Posterior cingulate gyrus (tissue), 11 donors: Measurements from ENCODE around the gene QRICH1.

Source experiments
- DNase-seq, 10 donors: peaks; one replicate each; pipeline versions ENCODE4 v3.0.0 to v3.0.0-alpha.2; 2020 to 2021; ENCODE audit warnings: mixed read lengths in 3 of 10
- intact Hi-C: fragments of 100-400 bp; cut with DNase I; formaldehyde crosslinking; loops from one replicate; pipeline ENCODE4 v1.15.1; 2023

The QRICH1 gene

DNA sequence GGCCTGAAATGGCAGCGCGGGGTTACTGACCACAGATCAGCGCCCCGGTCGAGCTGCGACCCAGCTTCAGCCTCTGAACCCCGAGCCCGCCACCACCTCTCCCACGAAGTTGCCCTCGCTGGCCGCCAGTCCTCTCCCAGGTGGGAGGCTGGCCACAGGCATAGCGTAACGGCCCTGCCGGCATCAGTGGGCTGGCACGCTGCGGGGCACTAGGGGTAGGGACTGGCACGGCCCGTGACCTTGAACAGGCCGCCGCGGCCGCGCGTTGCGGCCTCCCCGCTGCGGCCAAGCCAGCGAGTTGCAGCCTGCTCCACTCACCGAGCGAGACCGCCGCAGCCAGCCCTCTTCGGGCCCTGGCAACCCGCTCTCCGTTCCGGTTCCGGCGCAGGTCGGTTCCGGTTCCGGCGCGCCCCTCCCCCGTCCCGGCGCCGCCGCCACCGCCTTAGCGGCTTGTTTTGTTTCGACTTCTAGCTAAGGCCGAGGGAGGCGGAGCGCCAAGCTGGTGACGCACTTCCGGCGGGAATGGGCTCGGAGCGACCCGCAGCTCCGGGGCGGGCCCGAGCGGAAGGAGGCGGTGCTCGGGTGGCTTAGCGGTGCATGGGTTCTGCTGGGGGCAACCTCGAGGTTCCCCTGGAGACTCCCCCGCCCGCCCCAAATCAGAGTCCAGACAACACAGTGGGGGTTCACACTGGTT is 26.7 kb upstream of the QRICH1 start, which contains the start of gene USP19:
Gene USP19 (minus strand): TSS at position 386 of the 694 bp plus-strand sequence. CDS start 1,678 bp downstream, outside the sequence.
- peak; percentile 91 to 99 (median 95) for DNase-seq
- intact Hi-C loops = loop anchor here (10.0 kb wide), 1 partner anchor 304 kb away; the partner anchor contains the start of genes AMT and NICN1

GRCh38 chr3:49120096-49120437 is 26.2 kb upstream of the QRICH1 start:
- DNase-seq = peak in 1 of 10 donors; percentile 68
- intact Hi-C loops = loop anchor here (10.0 kb wide), 1 partner anchor 305 kb away; the partner anchor contains the start of genes AMT and NICN1

DNA sequence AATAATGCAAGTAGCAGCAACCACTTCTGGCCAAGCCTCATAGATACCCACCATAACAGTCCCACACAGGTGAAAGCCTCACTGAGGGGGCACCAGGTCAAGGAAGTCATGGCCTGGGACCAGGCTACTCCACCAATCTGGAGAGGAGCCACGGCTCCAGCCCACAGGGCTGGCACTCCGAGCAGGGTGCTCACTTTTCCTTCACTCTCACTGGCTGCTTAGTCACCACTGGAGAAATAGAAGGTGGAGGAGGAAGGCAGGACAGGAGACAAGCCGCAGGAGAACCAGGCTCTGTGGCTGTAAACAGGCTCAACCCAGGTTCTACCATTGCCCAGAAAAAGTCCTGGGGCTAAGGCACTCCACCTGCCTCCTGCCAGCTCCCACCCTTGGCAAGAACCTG is 25.6 kb upstream of the QRICH1 start:
- intact Hi-C loops = no loop called here
- peak in 1 of 10 donors; percentile 60 for DNase-seq

- intact Hi-C loops = no loop called here
Observed at GRCh38 chr3:49119036-49119435, 25.2 kb upstream of the QRICH1 start.

GRCh38 chr3:49112262-49112661 is 18.4 kb upstream of the QRICH1 start:
- intact Hi-C loops = no loop called here
- no peak for DNase-seq

More at GRCh38 chr3:49119036-49119435, 25.2 kb upstream of the QRICH1 start:
- DNase-seq = peak in 1 of 10 donors; percentile 67

DNA sequence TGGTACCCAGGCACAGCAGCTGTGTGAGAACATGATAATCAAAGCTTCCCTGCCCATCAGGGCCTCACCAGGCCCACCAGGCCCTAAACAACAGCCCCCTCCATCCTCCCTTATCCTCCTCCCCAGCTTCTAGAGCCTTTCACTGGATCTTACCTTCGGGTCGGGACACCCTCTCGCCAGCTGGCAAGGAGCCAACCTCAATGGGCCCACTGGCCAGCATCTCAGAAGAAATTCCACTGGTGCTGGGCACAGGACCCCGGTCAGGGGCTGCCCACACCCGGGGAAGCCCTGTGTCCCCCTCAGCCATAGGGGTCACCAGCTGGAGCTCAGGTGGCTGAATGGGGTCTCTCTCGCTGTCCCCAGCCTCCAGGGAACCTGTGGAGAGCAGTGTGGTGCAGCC is 17.5 kb upstream of the QRICH1 start:
- intact Hi-C loops = no loop called here
- no peak for DNase-seq

GRCh38 chr3:49110780-49111179 is 16.9 kb upstream of the QRICH1 start:
- no peak for DNase-seq
- intact Hi-C loops = no loop called here

GRCh38 chr3:49108346-49108745 is 14.5 kb upstream of the QRICH1 start:
- DNase-seq = no peak
- intact Hi-C loops = no loop called here

GRCh38 chr3:49104427-49105291 is 10.8 kb upstream of the QRICH1 start, which contains the start of gene QARS1:
Gene QARS1, minus strand, starts transcription at chr3:49104757. Its CDS starts 24 bp downstream, at chr3:49104733.
- intact Hi-C loops = no loop called here

DNA sequence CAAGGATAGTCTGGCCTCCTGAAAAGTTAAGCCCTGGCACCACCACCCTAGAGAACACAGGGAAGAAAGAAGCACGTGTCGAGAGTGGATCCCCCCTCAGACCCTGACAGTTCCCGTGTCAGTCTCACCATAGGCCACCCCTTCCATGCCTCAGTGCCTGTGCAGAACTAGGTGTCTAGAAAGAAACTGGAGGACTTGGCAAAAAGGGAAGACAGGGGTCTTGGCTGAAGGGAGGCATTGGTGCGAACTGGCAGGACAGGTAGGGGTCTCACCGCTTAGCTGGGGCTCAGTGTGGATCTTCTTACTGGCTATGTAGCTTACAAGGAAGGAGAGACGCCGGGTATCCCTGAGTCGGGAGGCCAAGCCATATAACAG is 10.2 kb upstream of the QRICH1 start:
- intact Hi-C loops = no loop called here
- peak in 1 of 10 donors; percentile 16 for DNase-seq

More at GRCh38 chr3:49104427-49105291, 10.8 kb upstream of the QRICH1 start, which contains the start of gene QARS1:
- DNase-seq = peak; percentile 87 to 99 (median 96)

- intact Hi-C loops = no loop called here
- peak in 3 of 10 donors; percentile 15 to 59 (median 24) for DNase-seq
Observed at GRCh38 chr3:49100046-49100615, 6.3 kb upstream of the QRICH1 start.

- intact Hi-C loops = loop anchor here (10.0 kb wide), 1 partner anchor 74 kb away; the partner anchor contains the start of genes IMPDH2 and NDUFAF3
- peak in 3 of 10 donors; percentile 18 to 53 (median 29) for DNase-seq
Observed at GRCh38 chr3:49098910-49099630, 5.2 kb upstream of the QRICH1 start.

GRCh38 chr3:49098429-49098828 is 4.6 kb upstream of the QRICH1 start:
- intact Hi-C loops = loop anchor here (10.0 kb wide), 1 partner anchor 74 kb away; the partner anchor contains the start of genes IMPDH2 and NDUFAF3
- peak in 3 of 10 donors; percentile 56 to 68 (median 61) for DNase-seq

- intact Hi-C loops = loop anchor here (10.0 kb wide), 1 partner anchor 68 kb away; the partner anchor contains the start of genes IMPDH2 and NDUFAF3
- DNase-seq = peak; percentile 65 to 97 (median 77)
Observed at GRCh38 chr3:49092938-49093852, 676 bp downstream of the QRICH1 start.

- peak in 2 of 10 donors; percentile 0 to 7 for DNase-seq
- intact Hi-C loops = no loop called here
Observed at GRCh38 chr3:49081429-49081828, 12.4 kb downstream of the QRICH1 start.

DNA sequence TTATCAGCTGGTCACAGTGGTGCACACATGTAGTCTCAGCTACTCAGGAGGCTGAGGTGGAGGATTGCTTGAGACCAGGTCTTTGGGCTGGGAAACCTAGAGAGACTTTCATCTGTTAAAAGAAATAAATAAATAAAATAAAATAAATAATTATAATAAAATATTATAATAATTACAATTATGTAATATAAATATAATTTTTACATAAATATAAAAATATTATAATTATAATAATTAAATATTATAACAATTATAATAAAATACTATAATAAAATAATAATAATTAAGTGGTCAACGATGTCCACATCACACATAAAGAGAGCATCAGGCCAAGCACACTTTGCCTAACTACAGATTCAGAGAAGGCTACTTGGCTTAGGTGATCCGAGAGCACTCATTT is 14.6 kb downstream of the QRICH1 start:
- intact Hi-C loops = no loop called here
- no peak for DNase-seq

GRCh38 chr3:49076646-49077045 is 17.2 kb downstream of the QRICH1 start:
- intact Hi-C loops = no loop called here

DNA sequence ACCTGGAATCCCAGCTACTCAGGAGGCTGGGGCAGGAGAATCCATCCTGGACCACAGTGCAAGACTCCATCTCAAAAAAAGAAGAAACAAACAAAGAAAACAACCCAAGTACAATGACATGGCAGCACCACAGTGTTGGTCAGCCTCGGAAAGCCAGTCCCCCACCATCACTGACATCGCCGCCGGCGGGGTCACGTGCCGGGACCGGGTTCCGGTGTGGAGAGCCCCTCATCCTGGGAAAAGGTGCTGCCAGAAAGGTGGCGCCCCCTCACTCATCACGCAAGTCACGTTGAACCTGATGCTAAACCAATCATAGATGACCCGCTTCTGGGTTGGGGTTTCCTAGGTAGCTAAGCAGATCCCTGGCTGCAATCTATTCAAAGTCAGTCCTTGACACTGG is 17.8 kb downstream of the QRICH1 start:
- intact Hi-C loops = no loop called here
- DNase-seq = peak in 2 of 10 donors; percentile 76 to 81

More at GRCh38 chr3:49076646-49077045, 17.2 kb downstream of the QRICH1 start:
- DNase-seq = peak in 1 of 10 donors; percentile 4

GRCh38 chr3:49058011-49058410 is 35.9 kb downstream of the QRICH1 start:
- intact Hi-C loops = no loop called here
- DNase-seq = no peak
